HAP-1 (cell line): ENCODE results near the gene MIER2.
"Not testable (repeated sequence)": the region's sequence is repeated elsewhere in the genome, so short reads cannot be mapped to it uniquely, and the experiment has no call there.

Source experiments
- DNase-seq, 2 experiments: peaks; one replicate each; pipeline ENCODE4 v3.0.0-alpha.2; 2016 to 2020; ENCODE audit warnings: low spot score in 2 of 2
- H3K27me3 ChIP-seq: fragments of 250-450 bp; sonication (Bioruptor Pico); 2 replicates; pipeline ENCODE4 v1.5.1; 2020; ENCODE audit warnings: low read depth, mild to moderate bottlenecking, moderate library complexity
- H3K36me3 ChIP-seq: fragments of 250-450 bp; sonication (Bioruptor Pico); replicated peaks from 2 replicates; pipeline ENCODE4 v1.5.1; 2020; ENCODE audit warnings: mild to moderate bottlenecking
- H3K4me1 ChIP-seq: fragments of 250-450 bp; sonication (Bioruptor Pico); 2 replicates; pipeline ENCODE4 v1.5.1; 2020; ENCODE audit warnings: mild to moderate bottlenecking
- H3K4me3 ChIP-seq: fragments of 250-450 bp; sonication (Bioruptor Pico); 2 replicates; pipeline ENCODE4 v1.5.1; 2020; ENCODE audit warnings: mild to moderate bottlenecking, moderate library complexity
- H3K9me3 ChIP-seq: fragments of 250-450 bp; sonication (Bioruptor Pico); 2 replicates; pipeline ENCODE4 v1.5.1; 2020; ENCODE audit warnings: mild to moderate bottlenecking, moderate library complexity
- in situ Hi-C: fragments of 300-500 bp; cut with MboI; formaldehyde crosslinking; loops from 3 replicates; pipeline ENCODE4 v1.14.3; 2020; ENCODE audit warnings: low sequenced_read_pairs, inconsistent platforms, mixed read lengths

Gene MIER2

GRCh38 chr19:279656-280055 lies 64.9 kb downstream of the MIER2 start:
- Histone ChIP-seq H3K4me1 (no peaks in the 10 kb centered on the region), H3K9me3 (no peaks in the 10 kb centered on the region), H3K27me3 (no peaks in the 10 kb centered on the region; the same call in none of the 2 replicates), H3K4me3 (no peak overlapping the region), H3K36me3 (no peaks in the 10 kb centered on the region)
- no peak for DNase-seq
- in situ Hi-C loops = no loop called here

GRCh38 chr19:279231-279630 lies 65.4 kb downstream of the MIER2 start:
- H3K27me3 ChIP-seq = no peaks in the 10 kb centered on the region; the same call in none of the 2 replicates
- DNase-seq = no peak
- in situ Hi-C loops = no loop called here
- H3K4me1 ChIP-seq = no peaks in the 10 kb centered on the region
- no peaks in the 10 kb centered on the region for H3K9me3 ChIP-seq
- H3K36me3 ChIP-seq = no peaks in the 10 kb centered on the region
- no peak overlapping the region for H3K4me3 ChIP-seq

- H3K27me3 ChIP-seq = peaks cover 2% of the 10 kb centered on the region
- no peak overlapping the region for H3K4me3 ChIP-seq
- H3K4me1 ChIP-seq = no peaks in the 10 kb centered on the region
- H3K9me3 ChIP-seq = no peaks in the 10 kb centered on the region
- in situ Hi-C loops = no loop called here
- no peaks in the 10 kb centered on the region for H3K36me3 ChIP-seq
- peak in 1 of 2 experiments; percentile 52 for DNase-seq
Observed at GRCh38 chr19:277581-278165, 66.9 kb downstream of the MIER2 start.

- Histone ChIP-seq H3K4me3 (no peak overlapping the region), H3K4me1 (no peaks in the 10 kb centered on the region), H3K9me3 (0 out of 2 replicates have a peak, but pooled peaks cover 1% of the 10 kb centered on the region), H3K27me3 (peaks cover 3% of the 10 kb centered on the region), H3K36me3 (no peaks in the 10 kb centered on the region)
- no peak for DNase-seq
- in situ Hi-C loops = no loop called here
Observed at GRCh38 chr19:277131-277530, 67.5 kb downstream of the MIER2 start.

- Histone ChIP-seq H3K9me3 (0 out of 2 replicates have a peak, but pooled peaks cover 3% of the 10 kb centered on the region), H3K27me3 (peaks cover 7% of the 10 kb centered on the region), H3K36me3 (no peaks in the 10 kb centered on the region), H3K4me1 (no peaks in the 10 kb centered on the region), H3K4me3 (no peak overlapping the region)
- no peak for DNase-seq
- in situ Hi-C loops = no loop called here
Observed at GRCh38 chr19:275958-276646, 68.5 kb downstream of the MIER2 start.

- peaks cover 7% of the 10 kb centered on the region for H3K27me3 ChIP-seq
- no peaks in the 10 kb centered on the region for H3K36me3 ChIP-seq
- in situ Hi-C loops = no loop called here
- H3K9me3 ChIP-seq = 0 out of 2 replicates have a peak, but pooled peaks cover 3% of the 10 kb centered on the region
- H3K4me3 ChIP-seq = no peak overlapping the region
- DNase-seq = no peak
- H3K4me1 ChIP-seq = no peaks in the 10 kb centered on the region
Observed at GRCh38 chr19:275000-275399, 69.6 kb downstream of the MIER2 start.

GRCh38 chr19:273393-273792 lies 71.2 kb downstream of the MIER2 start:
- H3K4me3 ChIP-seq = no peak overlapping the region
- 0 out of 2 replicates have a peak, but pooled peaks cover 3% of the 10 kb centered on the region for H3K9me3 ChIP-seq
- H3K27me3 ChIP-seq = peaks cover 7% of the 10 kb centered on the region
- no peak for DNase-seq
- H3K36me3 ChIP-seq = no peaks in the 10 kb centered on the region
- H3K4me1 ChIP-seq = no peaks in the 10 kb centered on the region
- in situ Hi-C loops = no loop called here

- 0 out of 2 replicates have a peak, but pooled peaks cover 7% of the 10 kb centered on the region for H3K9me3 ChIP-seq
- in situ Hi-C loops = no loop called here
- H3K36me3 ChIP-seq = no peaks in the 10 kb centered on the region
- H3K4me1 ChIP-seq = peaks cover 5% of the 10 kb centered on the region
- peaks cover 7% of the 10 kb centered on the region; the same call in 1 of the 2 replicates for H3K27me3 ChIP-seq
- DNase-seq = no peak
- no peak overlapping the region for H3K4me3 ChIP-seq
Observed at GRCh38 chr19:271856-272255, 72.7 kb downstream of the MIER2 start.

GRCh38 chr19:270766-271318 lies 73.8 kb downstream of the MIER2 start:
- H3K4me1 ChIP-seq, H3K36me3 ChIP-seq, in situ Hi-C loops, H3K27me3 ChIP-seq, H3K9me3 ChIP-seq, H3K4me3 ChIP-seq, DNase-seq: not testable (repeated sequence)

GRCh38 chr19:269241-269640 lies 75.4 kb downstream of the MIER2 start:
- Histone ChIP-seq H3K4me3 (no peak overlapping the region), H3K36me3 (no peaks in the 10 kb centered on the region), H3K9me3 (0 out of 2 replicates have a peak, but pooled peaks cover 7% of the 10 kb centered on the region), H3K4me1 (peaks cover 9% of the 10 kb centered on the region), H3K27me3 (peaks cover 11% of the 10 kb centered on the region; the same call in 1 of the 2 replicates)
- no peak for DNase-seq
- in situ Hi-C loops = no loop called here

GRCh38 chr19:262125-262524 lies 82.5 kb downstream of the MIER2 start:
- no peak for DNase-seq
- in situ Hi-C loops = no loop called here
- Histone ChIP-seq H3K36me3 (no peaks in the 10 kb centered on the region), H3K4me3 (no peak overlapping the region), H3K9me3 (no peaks in the 10 kb centered on the region), H3K27me3 (peaks cover 3% of the 10 kb centered on the region; the same call in 1 of the 2 replicates), H3K4me1 (peaks cover 4% of the 10 kb centered on the region; the same call in 1 of the 2 replicates)

GRCh38 chr19:256804-257203 lies 87.8 kb downstream of the MIER2 start:
- H3K9me3 ChIP-seq, H3K4me1 ChIP-seq, DNase-seq, H3K36me3 ChIP-seq, H3K4me3 ChIP-seq, H3K27me3 ChIP-seq, in situ Hi-C loops: not testable (repeated sequence)
